Measurements from ENCODE around the gene E2F8. TPM values are rescaled to one million over a fixed set of nuclear protein-coding genes. Genes with fewer than 3 reads are reported as not detected.

E2F8 gene
- total and polyA plus RNA-seq, 9 of the 15 experiments (the other 6 are each of a cell fraction or from before 2014, with no cell fraction given) = 6.9 to 23.6 (median 12.1) TPM

DNA sequence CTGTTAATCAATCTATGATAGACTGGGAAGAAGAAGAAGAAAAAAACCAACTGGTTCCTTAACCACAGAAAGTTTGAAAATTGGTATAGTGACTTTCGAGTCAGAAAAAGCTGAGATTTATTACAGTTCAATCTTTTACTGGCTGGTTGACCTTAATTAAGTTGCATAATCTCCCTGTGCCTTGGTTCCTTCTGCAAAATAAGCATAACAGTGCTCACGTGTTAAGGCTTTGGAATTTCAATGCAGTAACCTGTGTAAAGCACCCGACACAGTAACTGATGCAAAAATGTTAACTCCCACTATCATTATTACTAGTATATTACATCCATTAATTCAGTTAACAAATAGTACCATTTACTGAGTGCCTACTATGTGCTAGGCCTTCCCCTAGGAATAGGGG, 22.6 kb upstream of the E2F8 start:
- no peak overlapping the region for H3K27ac ChIP-seq (ENCODE audit: extremely low read depth, low read depth, low read length)
- intact Hi-C loops (cut with micrococcal nuclease) = no loop called here
- POLR2A ChIA-PET = no interaction called here

More for the DNA sequence above, 22.6 kb upstream of the E2F8 start:
- no peaks in the 10 kb centered on the region for H4K20me1 ChIP-seq (replicated peaks; ENCODE audit: control insufficient read depth, insufficient read depth, low read length)
- FAIRE-seq (no peak), ATAC-seq (no peak), DNase-seq (ENCODE audit: extremely low read depth in 1 of 4, low spot score in 3 of 4) (no peak)
- no peak overlapping the region for H2AFZ ChIP-seq (ENCODE audit: low read depth, low read length)
- peaks cover 11 to 12% of the 10 kb centered on the region in 2 experiments for H3K27me3 ChIP-seq (ENCODE audit: control insufficient read depth in 2 of 2, insufficient read depth in 2 of 2, low read length in 2 of 2)
- no peaks in the 10 kb centered on the region for H3K4me1 ChIP-seq (replicated peaks in 1 of 2; ENCODE audit: control insufficient read depth in 2 of 2, insufficient read depth in 2 of 2, low read length in 2 of 2)
- no TSS peak for BruUV-seq (replicated peaks)
- no peak overlapping the region for H3K4me2 ChIP-seq (ENCODE audit: insufficient read depth, low read length)
- 0% methylated on average over 3 of the region's 3 CpGs for WGBS (ENCODE audit: insufficient coverage, low coverage, missing lambda C conversion rate)
- no peak overlapping the region for H3K4me3 ChIP-seq
- H3K79me2 ChIP-seq (ENCODE audit: control insufficient read depth, insufficient read depth, low read length) = no peaks in the 10 kb centered on the region
- CTCF ChIA-PET (ENCODE audit: low intra/inter-chr PET ratio) = no interaction called here
- no peaks in the 10 kb centered on the region for H3K36me3 ChIP-seq (ENCODE audit: control insufficient read depth, insufficient read depth, low read length)
- H3K9me1 ChIP-seq (ENCODE audit: control insufficient read depth, insufficient read depth, low read length) = no peaks in the 10 kb centered on the region
- H3K9me3 ChIP-seq (replicated peaks; ENCODE audit: control insufficient read depth, insufficient read depth, low read depth, low read length) = no peaks in the 10 kb centered on the region
- in situ Hi-C loops (cut with MboI) = no loop called here
- TF ChIP-seq LARP7 (IDR thresholded peaks at IDR 0.05) (no peak), KDM1A (IDR thresholded peaks at IDR 0.05) (no peak), HSF4 (CRISPR knock-in tag; IDR thresholded peaks at IDR 0.05; ENCODE audit: borderline replicate concordance) (no peak)
- TF ChIP-seq, protein P1, sequence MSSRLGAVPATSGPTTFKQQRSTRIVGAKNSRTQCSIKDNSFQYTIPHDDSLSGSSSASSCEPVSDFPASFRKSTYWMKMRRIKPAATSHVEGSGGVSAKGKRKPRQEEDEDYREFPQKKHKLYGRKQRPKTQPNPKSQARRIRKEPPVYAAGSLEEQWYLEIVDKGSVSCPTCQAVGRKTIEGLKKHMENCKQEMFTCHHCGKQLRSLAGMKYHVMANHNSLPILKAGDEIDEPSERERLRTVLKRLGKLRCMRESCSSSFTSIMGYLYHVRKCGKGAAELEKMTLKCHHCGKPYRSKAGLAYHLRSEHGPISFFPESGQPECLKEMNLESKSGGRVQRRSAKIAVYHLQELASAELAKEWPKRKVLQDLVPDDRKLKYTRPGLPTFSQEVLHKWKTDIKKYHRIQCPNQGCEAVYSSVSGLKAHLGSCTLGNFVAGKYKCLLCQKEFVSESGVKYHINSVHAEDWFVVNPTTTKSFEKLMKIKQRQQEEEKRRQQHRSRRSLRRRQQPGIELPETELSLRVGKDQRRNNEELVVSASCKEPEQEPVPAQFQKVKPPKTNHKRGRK (tag; IDR thresholded peaks at IDR 0.05) = no peak
- H3K9ac ChIP-seq (ENCODE audit: insufficient read depth in 1 of 2, low read depth in 2 of 2, low read length in 2 of 2) = no peak overlapping the region

Measured in K562 (cell line).